ENCODE data around the gene ABCA3.

- TF ChIP-seq CTCF (IDR thresholded peaks at IDR 0.05; ENCODE audit: control extremely low read depth in 1 of 3, insufficient read depth in 1 of 3, low read depth in 1 of 3, low read length in 3 of 3) = no peak
- TF ChIP-seq JUND (IDR thresholded peaks at IDR 0.05; ENCODE audit: low read length) = no peak
Observed at GRCh38 chr16:2287916-2288547, 52.5 kb downstream of the ABCA3 start.

All from H1 (cell line).